Liver (tissue), 9 donors: Measurements from ENCODE around the gene SERPINI1. TPM values are rescaled to one million over a fixed set of nuclear protein-coding genes. Genes with fewer than 3 reads are reported as not detected.

Experiments
- DNase-seq: peaks from one replicate; pipeline ENCODE4 v3.0.0-alpha.2; 2017; ENCODE audit warnings: low spot score
- H3K27ac ChIP-seq, 2 donors: one replicate each; pipeline ENCODE4 v1.7.0; 2013; ENCODE audit warnings: inconsistent platforms in 2 of 2, low read length in 2 of 2, control low read depth in 1 of 2, low read depth in 1 of 2, mild to moderate bottlenecking in 1 of 2
- H3K27me3 ChIP-seq, 4 donors: one replicate each; pipeline versions ENCODE4 v1.6.1 to v1.7.0; 2013; ENCODE audit warnings: low read length in 3 of 4, inconsistent platforms in 1 of 4, mild to moderate bottlenecking in 1 of 4, moderate library complexity in 1 of 4; ENCODE audit not compliant: control insufficient read depth in 4 of 4, insufficient read depth in 4 of 4
- H3K36me3 ChIP-seq, 4 donors: one replicate each; pipeline versions ENCODE4 v1.6.1 to v1.7.0; 2013; ENCODE audit warnings: low read length in 3 of 4, mild to moderate bottlenecking in 3 of 4, low read depth in 1 of 4, moderate library complexity in 1 of 4; ENCODE audit not compliant: control insufficient read depth in 4 of 4, insufficient read depth in 3 of 4
- H3K4me1 ChIP-seq, 4 donors: one replicate each; pipeline versions ENCODE4 v1.6.1 to v1.7.0; 2013; ENCODE audit warnings: low read length in 3 of 4, mild to moderate bottlenecking in 3 of 4, moderate library complexity in 1 of 4; ENCODE audit not compliant: control insufficient read depth in 4 of 4, insufficient read depth in 4 of 4
- H3K4me3 ChIP-seq, 3 donors: one replicate each; pipeline versions ENCODE4 v1.6.1 to v1.7.0; 2013; ENCODE audit warnings: low read length in 3 of 3, control low read depth in 1 of 3, low read depth in 1 of 3, mild to moderate bottlenecking in 1 of 3
- H3K9ac ChIP-seq, 2 donors: one replicate each; pipeline ENCODE4 v1.7.0; 2013; ENCODE audit warnings: low read length in 2 of 2, mild to moderate bottlenecking in 2 of 2, moderate library complexity in 2 of 2, control low read depth in 1 of 2, low read depth in 1 of 2
- H3K9me3 ChIP-seq, 4 donors: one replicate each; pipeline versions ENCODE4 v1.6.1 to v1.7.0; 2013; ENCODE audit warnings: low read length in 3 of 4; ENCODE audit not compliant: control insufficient read depth in 4 of 4
- ATF3 ChIP-seq: IDR thresholded peaks from 2 replicates; pipeline ENCODE4 v1.6.1; 2016; ENCODE audit warnings: antibody characterized with exemption
- CTCF ChIP-seq: fragments of 150-350 bp; IDR thresholded peaks from 2 replicates; pipeline ENCODE4 v1.5.1; 2017; ENCODE audit warnings: improper control_type of control experiment, low read depth, low read length; ENCODE audit not compliant: missing input control
- EGR1 ChIP-seq, 2 donors: IDR thresholded peaks; 2 replicates each; pipeline ENCODE4 v1.6.1; 2016 to 2018; ENCODE audit warnings: antibody characterized with exemption in 2 of 2, low read depth in 2 of 2
- FOXA2 ChIP-seq: IDR thresholded peaks from 2 replicates; pipeline ENCODE4 v1.6.1; 2016; ENCODE audit warnings: antibody characterized with exemption
- GABPA ChIP-seq, 2 donors: IDR thresholded peaks in 1 of 2; conservative IDR thresholded peaks in 1 of 2; 2 replicates each; pipeline ENCODE4 v1.6.1; 2016; ENCODE audit warnings: antibody characterized with exemption in 2 of 2, mild to moderate bottlenecking in 1 of 2, moderate library complexity in 1 of 2
- HNF4A ChIP-seq, 2 donors: conservative IDR thresholded peaks; 2 replicates each; pipeline ENCODE4 v1.6.1; 2016; ENCODE audit warnings: antibody characterized with exemption in 2 of 2, mild to moderate bottlenecking in 2 of 2
- HNF4G ChIP-seq: IDR thresholded peaks from 2 replicates; pipeline ENCODE4 v1.6.1; 2016; ENCODE audit warnings: antibody characterized with exemption
- JUND ChIP-seq, 2 donors: IDR thresholded peaks; 2 replicates each; pipeline ENCODE4 v1.6.1; 2016; ENCODE audit warnings: antibody characterized with exemption in 2 of 2
- MAX ChIP-seq: IDR thresholded peaks from 2 replicates; pipeline ENCODE4 v1.6.1; 2016; ENCODE audit warnings: antibody characterized with exemption
- NR2F2 ChIP-seq: IDR thresholded peaks from 2 replicates; pipeline ENCODE4 v1.6.1; 2016; ENCODE audit warnings: antibody characterized with exemption
- RAD21 ChIP-seq, 2 donors: IDR thresholded peaks; 2 replicates each; pipeline ENCODE4 v1.6.1; 2016; ENCODE audit warnings: antibody characterized with exemption in 2 of 2, mild to moderate bottlenecking in 2 of 2
- REST ChIP-seq: IDR thresholded peaks from 2 replicates; pipeline ENCODE4 v1.6.1; 2016; ENCODE audit warnings: antibody characterized with exemption, mild to moderate bottlenecking
- RXRA ChIP-seq, 2 donors: IDR thresholded peaks; 2 replicates each; pipeline ENCODE4 v1.6.1; 2017 to 2018; ENCODE audit warnings: antibody characterized with exemption in 2 of 2, mild to moderate bottlenecking in 1 of 2
- TAF1 ChIP-seq: conservative IDR thresholded peaks from 2 replicates; pipeline ENCODE4 v1.6.1; 2016; ENCODE audit warnings: antibody characterized with exemption, mild to moderate bottlenecking
- YY1 ChIP-seq: IDR thresholded peaks from 2 replicates; pipeline ENCODE4 v1.6.1; 2016; ENCODE audit warnings: antibody characterized with exemption, mild to moderate bottlenecking
- ZBTB33 ChIP-seq: IDR thresholded peaks from 2 replicates; pipeline ENCODE4 v1.6.1; 2016; ENCODE audit warnings: antibody characterized with exemption
- WGBS: extraction: QIAGEN DNeasy Blood & Tissue Kit; methylation state at CpG from one replicate; pipeline ENCODE4 v1.1.7; 2013; 5-methylcytosine and 5-hydroxymethylcytosine counted together
- polyA plus RNA-seq, 2 donors: library from polyadenylated mRNA; stranded (reverse) in 1 of 2; unstranded in 1 of 2; fragments of 200-250 nt in 1 of 2; fragments of >200 nt in 1 of 2; fragmentation: Nextera tagmentation in 1 of 2; extraction: Ambion mirVana in 1 of 2; gene quantifications; one replicate each; pipeline versions ENCODE4 v1.2.1 to v1.2.3, GENCODE V29; 2013 to 2015
- total RNA-seq, 2 donors: library from RNA; depleted of rRNA; stranded (reverse); fragments of >200 nt; gene quantifications; one replicate each; pipeline ENCODE4 v1.2.3, GENCODE V29; 2014
- donor health status: healthy.
- donor health status: healthy.
- donor health status: healthy.
- donor health status: healthy.
- donor health status: healthy.

SERPINI1 gene
- total and polyA plus RNA-seq, 4 donors: 0.90 to 23.6 (median 1.9) TPM

- TF ChIP-seq YY1 (no peak), GABPA (IDR thresholded peaks at IDR 0.05 in 1 of 2, conservative IDR thresholded peaks at IDR 0.05 in 1 of 2) (no peak), ATF3 (no peak), CTCF (no peak), HNF4G (no peak), NR2F2 (no peak), FOXA2 (no peak), EGR1 (IDR thresholded peaks at IDR 0.05; ENCODE audit: low read depth in 2 of 2) (no peak), ZBTB33 (no peak)
These were observed 18.5 kb downstream of the SERPINI1 start (continued) for GRCh38 chr3:167754049-167754448.

- H3K27ac ChIP-seq: no peak overlapping the region
- no peak for DNase-seq
- no peak overlapping the region for H3K4me3 ChIP-seq
- no peaks in the 10 kb centered on the region for H3K9me3 ChIP-seq
- no peak overlapping the region for H3K9ac ChIP-seq
- no peaks in the 10 kb centered on the region for H3K27me3 ChIP-seq
- WGBS: 79% methylated on average over 1 of the region's 1 CpG
- no peaks in the 10 kb centered on the region for H3K36me3 ChIP-seq
- no peak for TF ChIP-seq HNF4G
- TF ChIP-seq HNF4A (conservative IDR thresholded peaks at IDR 0.05): no peak
- no peak for TF ChIP-seq MAX
- TF ChIP-seq EGR1 (IDR thresholded peaks at IDR 0.05; ENCODE audit: low read depth in 2 of 2): no peak
- TF ChIP-seq GABPA (IDR thresholded peaks at IDR 0.05 in 1 of 2, conservative IDR thresholded peaks at IDR 0.05 in 1 of 2): no peak
- TF ChIP-seq RXRA (IDR thresholded peaks at IDR 0.05): no peak
- no peak for TF ChIP-seq JUND (IDR thresholded peaks at IDR 0.05)
- TF ChIP-seq FOXA2: no peak
- TF ChIP-seq ZBTB33: no peak
- TF ChIP-seq CTCF: no peak
- no peak for TF ChIP-seq NR2F2
- TF ChIP-seq ATF3: no peak
- TF ChIP-seq YY1: no peak
- no peak for TF ChIP-seq REST
- TF ChIP-seq TAF1: no peak
- TF ChIP-seq RAD21 (IDR thresholded peaks at IDR 0.05): no peak
- H3K4me1 ChIP-seq: no peaks in the 10 kb centered on the region
These were observed 25.8 kb downstream of the SERPINI1 start for GRCh38 chr3:167761302-167761701.
